Measurements from ENCODE around the gene SLC5A2. TPM values are rescaled to one million over a fixed set of nuclear protein-coding genes. Genes with fewer than 3 reads are reported as not detected.

SLC5A2 gene
- total and polyA plus RNA-seq, 2 of the 13 experiments (the other 11 are each of a cell fraction or from before 2014, with no cell fraction given): 0.24 to 0.97 TPM

DNA sequence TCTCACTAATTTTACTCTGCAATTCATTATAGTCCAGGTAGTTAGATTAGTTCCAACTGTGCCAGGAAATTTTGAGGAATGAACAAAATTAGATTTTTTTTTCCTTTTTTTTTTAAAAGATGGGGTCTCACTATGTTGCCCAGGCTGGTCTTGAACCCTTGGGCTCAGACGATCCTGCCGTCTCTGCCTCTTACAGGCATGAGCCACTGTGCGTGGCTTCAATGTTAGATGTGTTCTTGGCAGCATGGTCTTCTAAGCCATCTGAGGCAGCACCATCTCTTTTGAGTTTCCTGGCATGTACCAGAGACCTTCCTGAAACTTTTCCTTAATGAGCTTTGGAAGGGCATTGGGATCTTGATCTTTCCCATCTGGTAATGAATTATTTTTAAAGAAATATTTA lies 42.2 kb downstream of the SLC5A2 start:
- H2AFZ ChIP-seq (ENCODE audit: low read length): no peak overlapping the region
- no TSS peak for BruUV-seq (replicated peaks)
- POLR2A ChIA-PET: no interaction called here
- H3K4me2 ChIP-seq (ENCODE audit: low read depth, low read length): no peak overlapping the region
- H3K36me3 ChIP-seq (replicated peaks in 1 of 2; ENCODE audit: control insufficient read depth in 1 of 2, insufficient read depth in 2 of 2, low read length in 2 of 2): no peaks in the 10 kb centered on the region
- DNase-seq (ENCODE audit: low spot score) (no peak), FAIRE-seq (no peak), ATAC-seq (no peak)
- no peaks in the 10 kb centered on the region for H3K79me2 ChIP-seq (ENCODE audit: insufficient read depth, low read length)
- CTCF ChIA-PET (ENCODE audit: low intra/inter-chr PET ratio, low total read pairs): no interaction called here
- intact Hi-C loops (cut with micrococcal nuclease; ENCODE audit: unreplicated experiment) (no loop called here), in situ Hi-C loops (cut with HindIII; ENCODE audit: extremely low pct_ligation_motif_present, low pct_unique_long_range_greater_than_20kb) (no loop called here)
- H3K9me3 ChIP-seq (ENCODE audit: low read length): no peaks in the 10 kb centered on the region
- H3K27ac ChIP-seq (ENCODE audit: extremely low read length, insufficient read depth, low read length): no peak overlapping the region
- no peaks in the 10 kb centered on the region for H4K20me1 ChIP-seq (ENCODE audit: insufficient read depth, low read length)
- peaks cover 0 to 51% of the 10 kb centered on the region in 2 experiments; a peak in 4 of 5 replicates for H3K27me3 ChIP-seq (ENCODE audit: control insufficient read depth in 1 of 2, insufficient read depth in 2 of 2, low read length in 2 of 2)
- H3K4me1 ChIP-seq (ENCODE audit: insufficient read depth, low read length): peaks cover 14% of the 10 kb centered on the region
- TF ChIP-seq, protein P1, sequence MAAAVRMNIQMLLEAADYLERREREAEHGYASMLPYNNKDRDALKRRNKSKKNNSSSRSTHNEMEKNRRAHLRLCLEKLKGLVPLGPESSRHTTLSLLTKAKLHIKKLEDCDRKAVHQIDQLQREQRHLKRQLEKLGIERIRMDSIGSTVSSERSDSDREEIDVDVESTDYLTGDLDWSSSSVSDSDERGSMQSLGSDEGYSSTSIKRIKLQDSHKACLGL (CRISPR knock-in tag; IDR thresholded peaks at IDR 0.05): no peak
- TF ChIP-seq, protein P2, sequence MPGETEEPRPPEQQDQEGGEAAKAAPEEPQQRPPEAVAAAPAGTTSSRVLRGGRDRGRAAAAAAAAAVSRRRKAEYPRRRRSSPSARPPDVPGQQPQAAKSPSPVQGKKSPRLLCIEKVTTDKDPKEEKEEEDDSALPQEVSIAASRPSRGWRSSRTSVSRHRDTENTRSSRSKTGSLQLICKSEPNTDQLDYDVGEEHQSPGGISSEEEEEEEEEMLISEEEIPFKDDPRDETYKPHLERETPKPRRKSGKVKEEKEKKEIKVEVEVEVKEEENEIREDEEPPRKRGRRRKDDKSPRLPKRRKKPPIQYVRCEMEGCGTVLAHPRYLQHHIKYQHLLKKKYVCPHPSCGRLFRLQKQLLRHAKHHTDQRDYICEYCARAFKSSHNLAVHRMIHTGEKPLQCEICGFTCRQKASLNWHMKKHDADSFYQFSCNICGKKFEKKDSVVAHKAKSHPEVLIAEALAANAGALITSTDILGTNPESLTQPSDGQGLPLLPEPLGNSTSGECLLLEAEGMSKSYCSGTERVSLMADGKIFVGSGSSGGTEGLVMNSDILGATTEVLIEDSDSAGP (CRISPR knock-in tag; IDR thresholded peaks at IDR 0.05; ENCODE audit: borderline replicate concordance): no peak
- no peak for TF ChIP-seq ZNF296 (CRISPR knock-in tag; conservative IDR thresholded peaks at IDR 0.05)
- no peak for TF ChIP-seq TAF15 (IDR thresholded peaks at IDR 0.05; ENCODE audit: low read depth, low read length, poor library complexity, severe bottlenecking)
- TF ChIP-seq ZNF253 (CRISPR knock-in tag; IDR thresholded peaks at IDR 0.05; ENCODE audit: borderline replicate concordance): no peak
- WGBS (ENCODE audit: low lambda C conversion rate): 36% methylated on average over 3 of the region's 3 CpGs
- no peak overlapping the region for H3K4me3 ChIP-seq (replicated peaks in 1 of 3; ENCODE audit: insufficient read depth in 1 of 3, low read depth in 2 of 3, low read length in 3 of 3)
- H3K9ac ChIP-seq (ENCODE audit: insufficient read depth, low read depth, low read length): no peak overlapping the region

GRCh38 chr16:31527734-31528274 lies 44.9 kb downstream of the SLC5A2 start, which contains the start of gene AHSP:
TSS of gene AHSP (plus strand) at chr16:31527900. CDS start at chr16:31528140, 240 bp downstream.
- Histone ChIP-seq H3K4me2 (ENCODE audit: low read depth, low read length) (peak within 1 kb of the TSS; percentile 45; the same call in 1 of the 2 replicates), H3K36me3 (replicated peaks in 1 of 2; ENCODE audit: control insufficient read depth in 1 of 2, insufficient read depth in 2 of 2, low read length in 2 of 2) (no peaks in the 10 kb centered on the region), H3K79me2 (ENCODE audit: insufficient read depth, low read length) (no peaks in the 10 kb centered on the region), H3K4me3 (replicated peaks in 1 of 3; ENCODE audit: insufficient read depth in 1 of 3, low read depth in 2 of 3, low read length in 3 of 3) (no peak within 1 kb of the TSS), H3K27ac (ENCODE audit: extremely low read length, insufficient read depth, low read length) (no peak within 1 kb of the TSS), H3K9me3 (ENCODE audit: low read length) (no peaks in the 10 kb centered on the region), H3K27me3 (ENCODE audit: control insufficient read depth in 1 of 2, insufficient read depth in 2 of 2, low read length in 2 of 2) (peaks cover 0 to 40% of the 10 kb centered on the region in 2 experiments; a peak in 4 of 5 replicates), H3K4me1 (ENCODE audit: insufficient read depth, low read length) (peaks cover 26% of the 10 kb centered on the region), H2AFZ (ENCODE audit: low read length) (no peak within 1 kb of the TSS), H3K9ac (ENCODE audit: insufficient read depth, low read depth, low read length) (no peak within 1 kb of the TSS), H4K20me1 (ENCODE audit: insufficient read depth, low read length) (no peaks in the 10 kb centered on the region)
- no TSS peak for BruUV-seq (replicated peaks)
- ATAC-seq: no peak
- 20% methylated on average over 6 of the region's 6 CpGs for WGBS (ENCODE audit: low lambda C conversion rate)
- no peak for DNase-seq (ENCODE audit: low spot score)
- ChIA-PET CTCF (ENCODE audit: low intra/inter-chr PET ratio, low total read pairs) (no interaction called here), POLR2A (no interaction called here)
- no peak for TF ChIP-seq SSRP1 (CRISPR knock-in tag; IDR thresholded peaks at IDR 0.05)
- TF ChIP-seq CERS6 (CRISPR knock-in tag; IDR thresholded peaks at IDR 0.05): no peak
- TF ChIP-seq MAFF (IDR thresholded peaks at IDR 0.05; ENCODE audit: low read depth, low read length): peak; percentile 65
- peak; percentile 59 to 85 for TF ChIP-seq MAFK (conservative IDR thresholded peaks at IDR 0.05 in 1 of 2, IDR thresholded peaks at IDR 0.05 in 1 of 2; ENCODE audit: low read length in 2 of 2)
- intact Hi-C loops (cut with micrococcal nuclease; ENCODE audit: unreplicated experiment) (no loop called here), in situ Hi-C loops (cut with HindIII; ENCODE audit: extremely low pct_ligation_motif_present, low pct_unique_long_range_greater_than_20kb) (no loop called here)
- FAIRE-seq: no peak
